ENCODE data around the gene NUDT3.

The NUDT3 gene

DNA sequence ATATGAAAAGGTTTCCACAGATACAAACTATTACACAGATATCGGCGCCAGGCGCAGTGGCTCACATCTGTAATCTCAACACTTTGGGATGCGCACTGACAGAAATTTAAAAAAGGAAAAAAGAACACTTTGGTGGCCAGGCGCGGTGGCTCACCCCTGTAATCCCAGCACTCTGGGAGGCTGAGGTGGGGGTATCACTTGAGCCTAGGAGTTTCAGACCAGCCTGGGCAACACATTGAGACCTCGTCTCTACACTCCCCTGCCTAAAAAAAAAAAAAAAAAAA lies 41.6 kb downstream of the NUDT3 start:
- TF ChIP-seq GLIS3 (CRISPR knock-in tag; IDR thresholded peaks at IDR 0.05) (no peak), ISL1 (CRISPR knock-in tag; IDR thresholded peaks at IDR 0.05) (no peak), ARNTL (CRISPR knock-in tag; IDR thresholded peaks at IDR 0.05; ENCODE audit: borderline replicate concordance, low read depth) (no peak), TCF4 (CRISPR knock-in tag; IDR thresholded peaks at IDR 0.05; ENCODE audit: borderline replicate concordance) (no peak), CSDC2 (CRISPR knock-in tag; IDR thresholded peaks at IDR 0.05) (no peak), ZFP3 (CRISPR knock-in tag; IDR thresholded peaks at IDR 0.05) (no peak), SNAI2 (CRISPR knock-in tag; IDR thresholded peaks at IDR 0.05) (no peak), OSR1 (CRISPR knock-in tag; IDR thresholded peaks at IDR 0.05) (no peak), ZNF8 (CRISPR knock-in tag; IDR thresholded peaks at IDR 0.05) (no peak), ZFP30 (CRISPR knock-in tag; IDR thresholded peaks at IDR 0.05) (no peak), ESRRG (CRISPR knock-in tag; IDR thresholded peaks at IDR 0.05) (no peak)
- TF ChIP-seq, protein P1, sequence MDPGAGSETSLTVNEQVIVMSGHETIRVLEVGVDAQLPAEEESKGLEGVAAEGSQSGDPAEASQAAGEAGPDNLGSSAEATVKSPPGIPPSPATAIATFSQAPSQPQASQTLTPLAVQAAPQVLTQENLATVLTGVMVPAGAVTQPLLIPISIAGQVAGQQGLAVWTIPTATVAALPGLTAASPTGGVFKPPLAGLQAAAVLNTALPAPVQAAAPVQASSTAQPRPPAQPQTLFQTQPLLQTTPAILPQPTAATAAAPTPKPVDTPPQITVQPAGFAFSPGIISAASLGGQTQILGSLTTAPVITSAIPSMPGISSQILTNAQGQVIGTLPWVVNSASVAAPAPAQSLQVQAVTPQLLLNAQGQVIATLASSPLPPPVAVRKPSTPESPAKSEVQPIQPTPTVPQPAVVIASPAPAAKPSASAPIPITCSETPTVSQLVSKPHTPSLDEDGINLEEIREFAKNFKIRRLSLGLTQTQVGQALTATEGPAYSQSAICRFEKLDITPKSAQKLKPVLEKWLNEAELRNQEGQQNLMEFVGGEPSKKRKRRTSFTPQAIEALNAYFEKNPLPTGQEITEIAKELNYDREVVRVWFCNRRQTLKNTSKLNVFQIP (CRISPR knock-in tag; IDR thresholded peaks at IDR 0.05; ENCODE audit: borderline replicate concordance, low read depth): no peak
- TF ChIP-seq, protein P2, sequence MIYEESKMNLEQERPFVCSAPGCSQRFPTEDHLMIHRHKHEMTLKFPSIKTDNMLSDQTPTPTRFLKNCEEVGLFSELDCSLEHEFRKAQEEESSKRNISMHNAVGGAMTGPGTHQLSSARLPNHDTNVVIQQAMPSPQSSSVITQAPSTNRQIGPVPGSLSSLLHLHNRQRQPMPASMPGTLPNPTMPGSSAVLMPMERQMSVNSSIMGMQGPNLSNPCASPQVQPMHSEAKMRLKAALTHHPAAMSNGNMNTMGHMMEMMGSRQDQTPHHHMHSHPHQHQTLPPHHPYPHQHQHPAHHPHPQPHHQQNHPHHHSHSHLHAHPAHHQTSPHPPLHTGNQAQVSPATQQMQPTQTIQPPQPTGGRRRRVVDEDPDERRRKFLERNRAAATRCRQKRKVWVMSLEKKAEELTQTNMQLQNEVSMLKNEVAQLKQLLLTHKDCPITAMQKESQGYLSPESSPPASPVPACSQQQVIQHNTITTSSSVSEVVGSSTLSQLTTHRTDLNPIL (CRISPR knock-in tag; IDR thresholded peaks at IDR 0.05; ENCODE audit: low read depth): no peak
- TF ChIP-seq, protein P3, sequence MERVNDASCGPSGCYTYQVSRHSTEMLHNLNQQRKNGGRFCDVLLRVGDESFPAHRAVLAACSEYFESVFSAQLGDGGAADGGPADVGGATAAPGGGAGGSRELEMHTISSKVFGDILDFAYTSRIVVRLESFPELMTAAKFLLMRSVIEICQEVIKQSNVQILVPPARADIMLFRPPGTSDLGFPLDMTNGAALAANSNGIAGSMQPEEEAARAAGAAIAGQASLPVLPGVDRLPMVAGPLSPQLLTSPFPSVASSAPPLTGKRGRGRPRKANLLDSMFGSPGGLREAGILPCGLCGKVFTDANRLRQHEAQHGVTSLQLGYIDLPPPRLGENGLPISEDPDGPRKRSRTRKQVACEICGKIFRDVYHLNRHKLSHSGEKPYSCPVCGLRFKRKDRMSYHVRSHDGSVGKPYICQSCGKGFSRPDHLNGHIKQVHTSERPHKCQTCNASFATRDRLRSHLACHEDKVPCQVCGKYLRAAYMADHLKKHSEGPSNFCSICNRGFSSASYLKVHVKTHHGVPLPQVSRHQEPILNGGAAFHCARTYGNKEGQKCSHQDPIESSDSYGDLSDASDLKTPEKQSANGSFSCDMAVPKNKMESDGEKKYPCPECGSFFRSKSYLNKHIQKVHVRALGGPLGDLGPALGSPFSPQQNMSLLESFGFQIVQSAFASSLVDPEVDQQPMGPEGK (CRISPR knock-in tag; IDR thresholded peaks at IDR 0.05; ENCODE audit: borderline replicate concordance): no peak
- ATAC-seq: no peak

DNA sequence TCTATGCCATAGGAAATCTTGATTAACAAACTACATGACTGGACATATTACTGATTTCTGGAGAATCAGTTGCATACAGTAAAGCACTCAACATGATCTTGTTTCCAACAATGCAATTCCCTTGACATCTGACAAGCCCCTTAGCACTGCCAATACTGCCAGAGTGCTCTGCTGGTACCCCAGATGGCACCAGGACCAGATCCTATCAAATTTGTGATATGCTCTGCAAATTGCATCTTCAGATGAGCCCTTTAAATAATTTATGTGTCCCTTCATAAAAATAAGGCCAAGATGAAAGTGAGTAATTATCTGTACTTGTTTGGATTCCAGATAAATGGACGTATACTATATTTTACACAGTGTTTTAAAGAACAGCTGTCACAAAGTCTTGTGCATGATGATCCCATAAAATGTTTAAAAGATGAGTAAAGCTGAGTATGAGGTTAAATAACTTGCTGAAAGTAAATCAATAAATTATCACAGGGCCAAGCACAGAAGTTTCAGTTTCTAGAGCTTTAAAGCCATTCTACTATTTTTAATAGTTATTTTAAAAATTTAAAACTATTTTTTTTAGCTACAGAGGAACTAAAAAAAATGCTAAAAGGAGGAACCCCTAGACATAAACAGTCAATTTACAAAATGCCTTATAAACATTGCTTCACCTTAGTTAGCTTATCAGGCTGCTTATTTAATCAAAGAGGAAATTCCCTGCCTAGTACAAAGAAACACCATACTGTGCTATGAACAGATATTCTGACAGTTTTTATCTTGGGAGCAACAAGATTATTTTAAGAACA lies 42.1 kb downstream of the NUDT3 start:
- no peak for TF ChIP-seq ARNTL (CRISPR knock-in tag; IDR thresholded peaks at IDR 0.05; ENCODE audit: borderline replicate concordance, low read depth)
- TF ChIP-seq TCF4 (CRISPR knock-in tag; IDR thresholded peaks at IDR 0.05; ENCODE audit: borderline replicate concordance): peak; percentile 20; the same call in 1 of the 2 replicates
- TF ChIP-seq ZNF565 (CRISPR knock-in tag; conservative IDR thresholded peaks at IDR 0.05; ENCODE audit: low read depth): no peak
- TF ChIP-seq RARB (CRISPR knock-in tag; IDR thresholded peaks at IDR 0.05): no peak
- no peak for TF ChIP-seq OSR1 (CRISPR knock-in tag; IDR thresholded peaks at IDR 0.05)
- TF ChIP-seq ZNF70 (CRISPR knock-in tag; IDR thresholded peaks at IDR 0.05): no peak
- no peak for TF ChIP-seq ZC3H10 (CRISPR knock-in tag; IDR thresholded peaks at IDR 0.05)
- ATAC-seq: no peak

DNA sequence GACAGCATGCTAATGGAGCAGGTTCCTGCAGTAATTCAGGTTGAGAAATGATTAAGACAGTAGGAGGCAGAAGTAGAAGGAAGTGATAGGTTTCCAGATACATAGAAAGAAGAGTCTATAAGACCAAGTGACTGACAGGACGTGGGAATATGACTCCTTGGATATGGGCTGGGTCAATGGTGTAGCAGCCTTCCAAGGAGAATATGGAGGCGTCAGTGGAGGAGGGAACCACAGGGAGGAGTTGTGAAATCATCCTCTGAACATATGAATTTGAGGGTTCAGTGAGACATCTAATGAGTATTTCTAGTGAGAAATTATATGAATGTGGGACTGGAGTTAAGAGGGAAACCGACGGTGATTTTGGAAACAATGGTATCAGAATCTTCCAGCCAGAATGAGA lies 43.3 kb downstream of the NUDT3 start:
- TF ChIP-seq SNAI2 (CRISPR knock-in tag; IDR thresholded peaks at IDR 0.05): no peak
- TF ChIP-seq, protein P3 (CRISPR knock-in tag; IDR thresholded peaks at IDR 0.05; ENCODE audit: borderline replicate concordance): no peak
- TF ChIP-seq ZNF565 (CRISPR knock-in tag; conservative IDR thresholded peaks at IDR 0.05; ENCODE audit: low read depth): no peak
- TF ChIP-seq GLIS3 (CRISPR knock-in tag; IDR thresholded peaks at IDR 0.05): no peak
- TF ChIP-seq, protein P2 (CRISPR knock-in tag; IDR thresholded peaks at IDR 0.05; ENCODE audit: low read depth): no peak
- no peak for TF ChIP-seq PPARA (CRISPR knock-in tag; IDR thresholded peaks at IDR 0.05; ENCODE audit: borderline replicate concordance)
- no peak for TF ChIP-seq ZNF70 (CRISPR knock-in tag; IDR thresholded peaks at IDR 0.05)
- no peak for TF ChIP-seq ZC3H10 (CRISPR knock-in tag; IDR thresholded peaks at IDR 0.05)
- TF ChIP-seq, protein P1 (CRISPR knock-in tag; IDR thresholded peaks at IDR 0.05; ENCODE audit: borderline replicate concordance, low read depth): no peak
- TF ChIP-seq ZFP3 (CRISPR knock-in tag; IDR thresholded peaks at IDR 0.05): no peak
- TF ChIP-seq ESRRG (CRISPR knock-in tag; IDR thresholded peaks at IDR 0.05): no peak
- TF ChIP-seq TCF4 (CRISPR knock-in tag; IDR thresholded peaks at IDR 0.05; ENCODE audit: borderline replicate concordance): no peak
- no peak for TF ChIP-seq ZNF8 (CRISPR knock-in tag; IDR thresholded peaks at IDR 0.05)
- TF ChIP-seq ARNTL (CRISPR knock-in tag; IDR thresholded peaks at IDR 0.05; ENCODE audit: borderline replicate concordance, low read depth): no peak
- TF ChIP-seq ZFP30 (CRISPR knock-in tag; IDR thresholded peaks at IDR 0.05): no peak
- no peak for TF ChIP-seq TOX (CRISPR knock-in tag; IDR thresholded peaks at IDR 0.05; ENCODE audit: borderline replicate concordance)
- TF ChIP-seq CSDC2 (CRISPR knock-in tag; IDR thresholded peaks at IDR 0.05): no peak
- ATAC-seq: no peak

Measured in SK-N-SH treated with all-trans-retinoic acid at 6 μM for 48 hours (cell line).